HepG2 (cell line): Measurements from ENCODE around the gene PDE4D. TPM values are rescaled to one million over a fixed set of nuclear protein-coding genes. Genes with fewer than 3 reads are reported as not detected.
A peak's percentile ranks its signal among the peaks of the same experiment; 100 is the strongest.

ENCODE experiments used
- AKAP8 ChIP-seq: sonication (generic); formaldehyde crosslinking; IDR thresholded peaks from 2 replicates; pipeline ENCODE4 v1.5.1; 2020; ENCODE audit warnings: mild to moderate bottlenecking, missing genetic modification reagents
- DPF2 ChIP-seq: sonication (generic); formaldehyde crosslinking; IDR thresholded peaks from 2 replicates; pipeline ENCODE4 v1.4.0; 2020; ENCODE audit warnings: mild to moderate bottlenecking, low read depth, missing genetic modification reagents, borderline replicate concordance
- EED ChIP-seq: sonication (generic); formaldehyde crosslinking; IDR thresholded peaks from 2 replicates; pipeline ENCODE4 v1.5.0; 2020; ENCODE audit warnings: mild to moderate bottlenecking, missing genetic modification reagents
- HOXA3 ChIP-seq: sonication (generic); formaldehyde crosslinking; IDR thresholded peaks from 2 replicates; pipeline ENCODE4 v1.5.0; 2020; ENCODE audit warnings: missing genetic modification reagents
- HOXA5 ChIP-seq: sonication (generic); formaldehyde crosslinking; IDR thresholded peaks from 2 replicates; pipeline ENCODE4 v1.4.0; 2020; ENCODE audit warnings: missing genetic modification reagents
- KDM6A ChIP-seq: IDR thresholded peaks from 2 replicates; pipeline ENCODE4 v1.6.1; 2016; ENCODE audit warnings: low read depth
- NFE2 ChIP-seq: sonication (generic); formaldehyde crosslinking; IDR thresholded peaks from 2 replicates; pipeline ENCODE4 v1.4.0; 2020; ENCODE audit warnings: missing genetic modification reagents
- NKX3-1 ChIP-seq: sonication (generic); formaldehyde crosslinking; IDR thresholded peaks from 2 replicates; pipeline ENCODE4 v1.5.0; 2020; ENCODE audit warnings: missing genetic modification reagents
- PAWR ChIP-seq: sonication (generic); formaldehyde crosslinking; IDR thresholded peaks from 2 replicates; pipeline ENCODE4 v1.4.0; 2020; ENCODE audit warnings: missing genetic modification reagents, mild to moderate bottlenecking, borderline replicate concordance
- POGZ ChIP-seq: sonication (generic); formaldehyde crosslinking; IDR thresholded peaks from 2 replicates; pipeline ENCODE4 v1.4.0; 2020; ENCODE audit warnings: mild to moderate bottlenecking, missing genetic modification reagents
- POLR2AphosphoS5 ChIP-seq: IDR thresholded peaks from 2 replicates; pipeline ENCODE4 v1.6.1; 2012; ENCODE audit warnings: low read depth, low read length
- RELA ChIP-seq: sonication (generic); formaldehyde crosslinking; IDR thresholded peaks from 2 replicates; pipeline ENCODE4 v1.4.0; 2020; ENCODE audit warnings: missing genetic modification reagents
- RNF2 ChIP-seq: fragments of 450-650 bp; conservative IDR thresholded peaks from 2 replicates; pipeline ENCODE4 v1.6.1; 2016; ENCODE audit warnings: low read depth
- SALL2 ChIP-seq: sonication (generic); formaldehyde crosslinking; IDR thresholded peaks from 2 replicates; pipeline ENCODE4 v1.8.1; 2023; ENCODE audit warnings: mild to moderate bottlenecking, missing genetic modification reagents, inconsistent platforms
- SMARCE1 ChIP-seq: fragments of 450-650 bp; IDR thresholded peaks from 2 replicates; pipeline ENCODE4 v1.6.1; 2017; ENCODE audit warnings: borderline replicate concordance
- ZBTB8A ChIP-seq: sonication (generic); formaldehyde crosslinking; IDR thresholded peaks from 2 replicates; pipeline ENCODE4 v1.4.0; 2020; ENCODE audit warnings: mild to moderate bottlenecking, low read depth, missing genetic modification reagents, borderline replicate concordance
- ZNF256 ChIP-seq: sonication (generic); formaldehyde crosslinking; conservative IDR thresholded peaks from 2 replicates; pipeline ENCODE4 v1.4.0; 2020; ENCODE audit warnings: missing genetic modification reagents
- ZNF260 ChIP-seq: sonication (generic); formaldehyde crosslinking; IDR thresholded peaks from 2 replicates; pipeline ENCODE4 v1.4.0; 2020; ENCODE audit warnings: missing genetic modification reagents, low read depth, mild to moderate bottlenecking, borderline replicate concordance
- ZNF543 ChIP-seq: sonication (generic); formaldehyde crosslinking; IDR thresholded peaks from 2 replicates; pipeline ENCODE4 v1.4.0; 2020; ENCODE audit warnings: mild to moderate bottlenecking, missing genetic modification reagents
- ZNF629 ChIP-seq: sonication (generic); formaldehyde crosslinking; conservative IDR thresholded peaks from 2 replicates; pipeline ENCODE4 v1.5.0; 2020; ENCODE audit warnings: missing genetic modification reagents
- ZNF672 ChIP-seq: sonication (generic); formaldehyde crosslinking; IDR thresholded peaks from 2 replicates; pipeline ENCODE4 v1.8.1; 2022; ENCODE audit warnings: missing genetic modification reagents
- ZNF749 ChIP-seq: sonication (generic); formaldehyde crosslinking; IDR thresholded peaks from 2 replicates; pipeline ENCODE4 v1.8.0; 2022; ENCODE audit warnings: mild to moderate bottlenecking, missing genetic modification reagents, moderate library complexity, borderline replicate concordance
- ZNF879 ChIP-seq: sonication (generic); formaldehyde crosslinking; IDR thresholded peaks from 2 replicates; pipeline ENCODE4 v1.8.1; 2023; ENCODE audit warnings: missing genetic modification reagents
- polyA plus RNA-seq, 8 experiments: library from polyadenylated mRNA; depleted of rRNA in 3 of 8; stranded (reverse) in 7 of 8; unstranded in 1 of 8; fragments of >200 nt; fragmentation: Illumina TruSeq in 4 of 8; extraction: Trizol in 4 of 8; gene quantifications; 2 replicates each; pipeline versions ENCODE4 v1.2.1 to v1.2.3, GENCODE V29; 2011 to 2016; ENCODE audit warnings: low read depth in 4 of 8, missing spikeins in 1 of 8, mixed read lengths in 1 of 8; ENCODE audit not compliant: insufficient read depth in 1 of 8
- total RNA-seq, 5 experiments: library from RNA; depleted of rRNA; stranded (reverse); fragments of >200 nt; fragmentation: Illumina TruSeq; extraction: Trizol; gene quantifications; 2 replicates each; pipeline ENCODE4 v1.2.3, GENCODE V29; 2016; ENCODE audit warnings: low read depth in 1 of 5
- TF ChIP-seq, protein P1 (sequence below), 2 experiments: sonication (generic) in 1 of 2; formaldehyde crosslinking in 1 of 2; IDR thresholded peaks; 2 replicates each; pipeline versions ENCODE4 v1.6.1 to v1.9.0; 2014 to 2022; ENCODE audit warnings: antibody characterized with exemption in 1 of 2, borderline replicate concordance in 1 of 2, inconsistent platforms in 1 of 2, low read depth in 1 of 2, missing genetic modification reagents in 1 of 2
- TF ChIP-seq, protein P2 (sequence below): sonication (generic); formaldehyde crosslinking; IDR thresholded peaks from 2 replicates; pipeline ENCODE4 v1.4.0; 2020; ENCODE audit warnings: missing genetic modification reagents
- TF ChIP-seq, protein P3 (sequence below): sonication (generic); formaldehyde crosslinking; IDR thresholded peaks from 2 replicates; pipeline ENCODE4 v1.5.0; 2020; ENCODE audit warnings: mild to moderate bottlenecking, low read depth, missing genetic modification reagents, borderline replicate concordance
- TF ChIP-seq, protein P4 (sequence below): IDR thresholded peaks from 2 replicates; pipeline ENCODE4 v1.6.1; 2016; ENCODE audit warnings: control low read depth

PDE4D gene
- total and polyA plus RNA-seq, 2 of the 13 experiments (the other 11 are each of a cell fraction or from before 2014, with no cell fraction given) = 7.0 to 12.2 TPM

DNA sequence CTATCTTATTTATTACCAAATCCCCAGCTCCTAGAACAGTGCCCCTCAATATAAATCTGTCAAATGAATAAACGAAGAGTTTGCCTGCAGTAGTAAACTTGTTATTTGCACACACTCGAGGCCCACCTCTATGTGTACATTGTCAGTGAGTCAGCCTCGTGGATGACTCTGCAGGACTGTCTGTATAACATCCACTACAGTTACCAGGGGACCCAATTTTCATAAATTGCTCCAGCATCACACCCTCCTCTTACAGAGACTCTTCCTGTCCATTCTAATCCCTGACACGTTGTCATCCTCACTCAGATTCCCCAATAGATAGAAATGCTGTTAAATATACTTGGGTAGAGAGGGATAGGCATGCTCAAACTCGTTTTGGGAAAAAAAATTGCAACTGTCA lies 832.1 kb downstream of the PDE4D start (continued):
- TF ChIP-seq, protein P1, sequence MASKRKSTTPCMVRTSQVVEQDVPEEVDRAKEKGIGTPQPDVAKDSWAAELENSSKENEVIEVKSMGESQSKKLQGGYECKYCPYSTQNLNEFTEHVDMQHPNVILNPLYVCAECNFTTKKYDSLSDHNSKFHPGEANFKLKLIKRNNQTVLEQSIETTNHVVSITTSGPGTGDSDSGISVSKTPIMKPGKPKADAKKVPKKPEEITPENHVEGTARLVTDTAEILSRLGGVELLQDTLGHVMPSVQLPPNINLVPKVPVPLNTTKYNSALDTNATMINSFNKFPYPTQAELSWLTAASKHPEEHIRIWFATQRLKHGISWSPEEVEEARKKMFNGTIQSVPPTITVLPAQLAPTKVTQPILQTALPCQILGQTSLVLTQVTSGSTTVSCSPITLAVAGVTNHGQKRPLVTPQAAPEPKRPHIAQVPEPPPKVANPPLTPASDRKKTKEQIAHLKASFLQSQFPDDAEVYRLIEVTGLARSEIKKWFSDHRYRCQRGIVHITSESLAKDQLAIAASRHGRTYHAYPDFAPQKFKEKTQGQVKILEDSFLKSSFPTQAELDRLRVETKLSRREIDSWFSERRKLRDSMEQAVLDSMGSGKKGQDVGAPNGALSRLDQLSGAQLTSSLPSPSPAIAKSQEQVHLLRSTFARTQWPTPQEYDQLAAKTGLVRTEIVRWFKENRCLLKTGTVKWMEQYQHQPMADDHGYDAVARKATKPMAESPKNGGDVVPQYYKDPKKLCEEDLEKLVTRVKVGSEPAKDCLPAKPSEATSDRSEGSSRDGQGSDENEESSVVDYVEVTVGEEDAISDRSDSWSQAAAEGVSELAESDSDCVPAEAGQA (IDR thresholded peaks at IDR 0.05; ENCODE audit: low read depth) = no peak
- TF ChIP-seq, protein P1 (CRISPR knock-in tag; IDR thresholded peaks at IDR 0.05; ENCODE audit: borderline replicate concordance) = no peak
- TF ChIP-seq ZNF256 (CRISPR knock-in tag) = no peak
- TF ChIP-seq ZNF543 (CRISPR knock-in tag) = no peak
- TF ChIP-seq EED (CRISPR knock-in tag) = no peak
- TF ChIP-seq, protein P2, sequence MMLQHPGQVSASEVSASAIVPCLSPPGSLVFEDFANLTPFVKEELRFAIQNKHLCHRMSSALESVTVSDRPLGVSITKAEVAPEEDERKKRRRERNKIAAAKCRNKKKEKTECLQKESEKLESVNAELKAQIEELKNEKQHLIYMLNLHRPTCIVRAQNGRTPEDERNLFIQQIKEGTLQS (CRISPR knock-in tag) = peak; percentile 89
- TF ChIP-seq NFE2 (CRISPR knock-in tag) = peak; percentile 87
- TF ChIP-seq ZNF749 (CRISPR knock-in tag) = no peak
- TF ChIP-seq ZNF629 (CRISPR knock-in tag) = no peak
- no peak for TF ChIP-seq ZNF672
- TF ChIP-seq ZBTB8A (CRISPR knock-in tag) = no peak
- no peak for TF ChIP-seq RELA (CRISPR knock-in tag)
- no peak for TF ChIP-seq POGZ (CRISPR knock-in tag)
- TF ChIP-seq DPF2 (CRISPR knock-in tag) = no peak
- no peak for TF ChIP-seq ZNF879 (CRISPR knock-in tag)
- TF ChIP-seq, protein P3, sequence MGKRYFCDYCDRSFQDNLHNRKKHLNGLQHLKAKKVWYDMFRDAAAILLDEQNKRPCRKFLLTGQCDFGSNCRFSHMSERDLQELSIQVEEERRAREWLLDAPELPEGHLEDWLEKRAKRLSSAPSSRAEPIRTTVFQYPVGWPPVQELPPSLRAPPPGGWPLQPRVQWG (CRISPR knock-in tag) = no peak
- TF ChIP-seq, protein P4, sequence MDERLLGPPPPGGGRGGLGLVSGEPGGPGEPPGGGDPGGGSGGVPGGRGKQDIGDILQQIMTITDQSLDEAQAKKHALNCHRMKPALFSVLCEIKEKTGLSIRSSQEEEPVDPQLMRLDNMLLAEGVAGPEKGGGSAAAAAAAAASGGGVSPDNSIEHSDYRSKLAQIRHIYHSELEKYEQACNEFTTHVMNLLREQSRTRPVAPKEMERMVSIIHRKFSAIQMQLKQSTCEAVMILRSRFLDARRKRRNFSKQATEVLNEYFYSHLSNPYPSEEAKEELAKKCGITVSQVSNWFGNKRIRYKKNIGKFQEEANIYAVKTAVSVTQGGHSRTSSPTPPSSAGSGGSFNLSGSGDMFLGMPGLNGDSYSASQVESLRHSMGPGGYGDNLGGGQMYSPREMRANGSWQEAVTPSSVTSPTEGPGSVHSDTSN (CRISPR knock-in tag) = no peak
- no peak for TF ChIP-seq RNF2
- peak; percentile 46; the same call in 1 of the 2 replicates for TF ChIP-seq HOXA3 (CRISPR knock-in tag)
- TF ChIP-seq HOXA5 (CRISPR knock-in tag) = no peak
- TF ChIP-seq AKAP8 (CRISPR knock-in tag) = no peak
- no peak for TF ChIP-seq SALL2
- no peak for TF ChIP-seq KDM6A
- no peak for TF ChIP-seq NKX3-1 (CRISPR knock-in tag)
- TF ChIP-seq SMARCE1 = no peak
- TF ChIP-seq PAWR (CRISPR knock-in tag) = no peak
- no peak for TF ChIP-seq POLR2AphosphoS5
- TF ChIP-seq ZNF260 = no peak
